HCEC 1CT (cell line): ENCODE results near the gene RANBP17.
"Not testable (repeated sequence)": the region's sequence is repeated elsewhere in the genome, so short reads cannot be mapped to it uniquely, and the experiment has no call there.

Experiments
- DNase-seq: peaks from one replicate; pipeline ENCODE4 v3.0.0-alpha.2; 2017

The RANBP17 gene

DNA sequence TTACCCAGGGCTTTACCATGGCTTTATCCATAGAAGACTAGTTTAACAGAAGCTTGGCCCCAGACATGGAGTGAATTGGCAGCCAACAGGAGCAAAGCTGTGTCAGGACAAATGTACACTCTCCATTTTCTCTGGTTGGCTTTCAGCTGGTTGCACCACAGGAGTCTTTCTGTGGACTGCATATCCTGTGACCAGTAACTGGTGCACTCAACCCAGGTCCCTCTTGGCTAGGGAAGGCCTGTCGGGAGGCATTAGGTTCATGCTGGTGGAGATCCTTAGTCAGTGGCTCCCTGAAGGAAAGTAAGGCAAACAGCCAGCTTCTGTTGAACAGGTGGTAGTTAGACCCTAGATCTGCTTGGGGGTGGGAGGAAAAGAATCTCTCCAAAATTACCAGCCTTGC lies 300.3 kb downstream of the RANBP17 start:
- no peak for DNase-seq

GRCh38 chr5:171162596-171162995 lies 300.8 kb downstream of the RANBP17 start:
- DNase-seq = no peak

- DNase-seq = no peak
These were observed 304.9 kb downstream of the RANBP17 start for GRCh38 chr5:171166766-171167165.

- DNase-seq = no peak
These were observed 306.4 kb downstream of the RANBP17 start for GRCh38 chr5:171168171-171168570.

DNA sequence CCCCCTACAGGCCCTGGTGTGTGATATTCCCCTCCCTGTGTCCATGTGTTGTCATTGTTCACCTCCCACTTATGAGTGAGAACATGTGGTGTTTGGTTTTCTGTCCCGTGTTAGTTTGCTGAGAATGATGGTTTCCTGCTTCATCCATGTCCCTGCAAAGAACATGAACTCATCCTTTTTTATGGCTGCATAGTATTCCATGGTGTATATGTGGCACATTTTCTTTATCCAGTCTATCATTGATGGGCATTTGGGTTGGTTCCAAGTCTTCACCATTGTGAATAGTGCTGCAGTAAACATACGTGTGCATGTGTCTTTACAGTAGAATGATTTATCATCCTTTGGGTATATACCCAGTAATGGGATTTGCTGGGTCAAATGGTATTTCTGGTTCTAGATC lies 313.1 kb downstream of the RANBP17 start:
- not testable (repeated sequence) for DNase-seq

DNA sequence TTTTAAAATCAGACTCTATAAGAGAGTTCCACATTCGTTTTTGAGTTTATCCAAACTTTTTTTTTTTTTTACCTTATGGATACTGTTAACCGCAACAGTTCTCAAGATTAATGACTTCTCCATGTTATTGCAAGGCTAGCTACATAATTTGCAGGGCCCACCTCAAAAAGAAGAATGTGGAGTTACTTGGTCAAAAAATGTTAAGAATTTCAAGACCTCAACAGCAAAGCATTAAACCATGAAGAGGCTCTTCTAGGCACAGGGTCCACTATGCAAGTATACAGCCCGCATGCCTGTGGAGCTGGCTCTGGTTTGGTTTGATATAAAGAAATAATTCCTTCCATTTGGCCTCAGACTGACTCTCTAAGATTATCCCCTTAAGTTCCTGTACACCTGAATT lies 313.9 kb downstream of the RANBP17 start:
- no peak for DNase-seq

- not testable (repeated sequence) for DNase-seq
These were observed 316.4 kb downstream of the RANBP17 start for GRCh38 chr5:171178190-171178589.

GRCh38 chr5:171188016-171188415 lies 326.2 kb downstream of the RANBP17 start:
- no peak for DNase-seq

GRCh38 chr5:171189442-171189841 lies 327.6 kb downstream of the RANBP17 start:
- no peak for DNase-seq

- DNase-seq = no peak
These were observed 330.3 kb downstream of the RANBP17 start for GRCh38 chr5:171192111-171192510.

DNA sequence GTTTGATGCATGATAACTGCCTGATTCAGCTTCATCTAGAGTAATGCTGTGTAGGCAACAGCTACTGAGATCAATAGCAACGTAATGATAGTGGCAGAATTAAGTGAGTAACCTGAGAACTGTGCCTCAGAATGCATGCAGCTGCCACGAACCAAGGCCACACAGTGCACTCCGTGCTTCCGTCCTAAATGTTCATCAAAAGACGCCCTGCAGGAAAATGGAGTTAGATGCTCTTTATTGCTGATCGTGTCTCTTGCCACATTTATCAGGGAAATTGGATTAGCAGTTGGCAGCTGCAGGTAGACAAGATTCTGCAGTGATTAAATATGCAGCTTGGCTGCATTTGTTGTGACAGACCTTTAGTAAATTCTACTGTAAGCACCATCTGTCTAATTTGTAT lies 339.5 kb downstream of the RANBP17 start:
- no peak for DNase-seq

DNA sequence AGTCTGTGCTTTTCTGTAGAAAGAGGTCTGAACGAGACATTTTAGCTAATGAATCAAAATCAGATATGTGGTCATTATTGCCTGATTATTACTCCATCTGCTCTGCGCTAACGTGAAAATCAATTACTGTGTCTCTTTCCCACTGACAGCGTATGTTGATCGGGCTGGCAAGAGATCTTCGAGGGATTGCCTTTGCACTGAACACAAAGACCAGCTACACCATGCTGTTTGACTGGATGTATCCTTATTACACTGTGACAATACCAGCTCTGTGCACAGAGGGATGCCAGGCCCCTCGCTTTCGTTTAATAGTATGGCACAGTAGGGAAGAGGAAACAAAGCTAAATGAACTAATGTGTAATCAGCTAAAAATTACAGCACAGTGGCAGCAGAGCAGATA lies 343.6 kb downstream of the RANBP17 start:
- DNase-seq = no peak

DNA sequence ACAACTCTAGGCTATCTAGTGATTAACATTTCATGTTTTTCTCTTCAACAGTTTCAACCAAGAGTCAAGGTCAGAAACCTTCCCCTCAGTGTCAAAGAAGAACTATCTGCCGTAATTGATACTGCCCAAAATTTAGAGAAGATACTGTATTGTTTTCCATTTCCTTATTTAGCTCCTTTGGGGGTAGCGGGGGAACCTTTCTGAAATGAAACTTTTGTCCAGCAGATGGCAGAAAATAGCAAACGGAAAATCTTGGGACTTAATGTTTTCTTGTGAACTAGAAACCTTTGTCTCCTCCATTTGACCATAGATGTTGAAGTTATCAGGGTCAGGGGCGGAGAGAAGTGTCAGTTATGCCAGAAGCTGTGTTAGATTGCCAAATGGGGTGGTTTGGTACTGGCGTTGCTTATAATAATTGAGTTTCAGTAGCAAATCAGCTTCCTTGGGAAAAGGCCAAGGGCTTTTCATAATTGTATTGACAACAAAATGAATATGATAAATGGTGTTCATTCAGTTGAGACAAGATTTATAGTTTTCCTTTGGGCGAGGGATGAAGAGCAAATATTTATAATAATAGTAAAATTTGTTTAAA lies 345.5 kb downstream of the RANBP17 start:
- peak; percentile 16 for DNase-seq

DNA sequence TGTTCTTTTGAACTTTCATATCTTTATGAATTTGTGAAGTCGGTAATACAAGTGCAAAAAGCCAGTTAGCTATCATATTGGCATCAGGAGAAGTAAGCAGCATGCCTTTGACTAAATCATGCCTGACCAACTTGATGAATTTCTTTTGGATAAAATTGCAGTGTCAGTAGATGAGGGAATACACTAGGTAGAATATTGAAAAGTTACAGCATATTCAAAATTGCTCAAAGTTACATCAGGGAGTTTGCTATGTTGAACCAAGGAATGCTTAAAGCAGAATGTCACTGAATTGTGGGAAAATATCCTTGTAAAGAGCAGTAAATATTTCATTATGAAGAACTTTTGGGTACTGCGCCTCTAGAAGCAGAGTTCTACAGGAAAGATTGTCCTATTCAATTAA lies 360.1 kb downstream of the RANBP17 start:
- no peak for DNase-seq

DNA sequence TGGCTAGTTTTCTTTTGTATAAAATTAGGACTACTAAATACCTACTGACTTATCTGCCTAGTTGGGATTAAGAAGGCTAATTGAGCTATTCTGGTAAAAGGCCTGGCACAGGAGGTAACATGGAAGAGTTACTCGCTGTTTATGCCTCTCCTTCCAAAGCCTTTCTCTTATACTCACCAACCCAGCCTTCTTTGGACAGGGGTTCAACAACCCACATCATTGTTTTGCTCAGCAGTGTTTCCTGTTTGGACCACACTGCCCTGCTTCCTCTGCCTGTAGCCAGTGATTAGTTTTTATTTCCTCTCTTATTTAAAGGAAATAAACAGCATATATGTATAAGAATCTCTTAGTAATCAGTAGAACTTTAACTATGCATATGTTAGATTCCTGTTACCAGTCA lies 362.1 kb downstream of the RANBP17 start:
- no peak for DNase-seq

GRCh38 chr5:171226096-171226754 lies 364.4 kb downstream of the RANBP17 start:
- no peak for DNase-seq

DNA sequence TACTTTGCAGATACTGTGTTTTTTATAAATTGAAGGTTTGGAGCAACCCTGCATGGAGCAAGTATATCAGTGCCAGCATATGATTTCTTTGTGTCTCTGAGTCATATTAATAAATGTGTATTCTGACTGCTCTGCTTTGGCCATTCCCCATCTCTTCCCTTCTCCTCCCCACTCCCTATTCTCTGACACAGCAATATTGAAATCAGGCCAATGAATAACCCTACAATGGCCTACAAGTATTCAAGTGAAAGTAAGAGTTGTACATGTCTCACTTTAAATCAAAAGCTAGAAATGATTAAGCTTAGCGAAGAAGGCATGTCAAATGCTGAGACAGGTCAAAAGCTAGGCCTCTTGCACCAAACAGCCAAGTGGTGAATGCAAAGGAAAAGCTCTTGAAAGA lies 365.0 kb downstream of the RANBP17 start:
- no peak for DNase-seq

- no peak for DNase-seq
These were observed 374.8 kb downstream of the RANBP17 start for GRCh38 chr5:171236651-171237050.

DNA sequence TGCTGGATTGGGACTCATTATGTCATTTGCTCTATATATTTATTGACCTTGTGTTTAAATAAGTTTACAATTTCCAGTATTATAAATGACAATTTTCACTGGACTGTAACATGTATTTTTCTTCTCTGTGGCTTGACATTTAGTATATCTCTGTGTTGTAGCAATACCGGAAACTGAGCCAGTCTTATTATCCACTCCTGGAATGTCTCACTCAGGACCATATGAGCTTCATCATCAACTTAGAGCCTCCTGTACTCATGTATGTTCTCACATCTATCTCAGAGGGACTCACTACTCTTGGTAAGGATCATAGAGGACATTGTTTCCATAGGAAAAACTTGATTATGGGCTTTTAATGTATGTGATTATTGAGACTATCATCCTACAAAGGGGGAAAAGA lies 380.7 kb downstream of the RANBP17 start:
- DNase-seq = no peak

DNA sequence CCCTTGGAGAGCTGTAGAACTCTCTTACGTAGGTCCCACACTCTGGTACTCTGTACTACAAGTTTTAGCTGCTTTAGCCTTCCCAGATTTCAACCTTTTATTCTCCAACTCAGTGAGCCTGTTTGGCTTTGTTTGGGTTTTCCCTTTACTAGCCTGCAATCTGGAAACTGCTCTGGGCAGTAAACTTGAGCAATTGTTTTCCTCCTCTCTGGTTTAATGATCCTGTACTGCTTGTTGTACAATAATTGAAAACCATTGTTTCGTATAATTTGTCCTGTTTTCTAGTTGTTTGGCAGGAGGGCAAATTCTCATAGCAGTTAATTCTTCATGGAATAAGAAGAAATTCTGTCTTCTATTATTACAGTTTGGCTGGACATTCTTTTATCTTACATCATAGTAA lies 384.4 kb downstream of the RANBP17 start:
- no peak for DNase-seq

GRCh38 chr5:171249460-171249859 lies 387.6 kb downstream of the RANBP17 start:
- no peak for DNase-seq

DNA sequence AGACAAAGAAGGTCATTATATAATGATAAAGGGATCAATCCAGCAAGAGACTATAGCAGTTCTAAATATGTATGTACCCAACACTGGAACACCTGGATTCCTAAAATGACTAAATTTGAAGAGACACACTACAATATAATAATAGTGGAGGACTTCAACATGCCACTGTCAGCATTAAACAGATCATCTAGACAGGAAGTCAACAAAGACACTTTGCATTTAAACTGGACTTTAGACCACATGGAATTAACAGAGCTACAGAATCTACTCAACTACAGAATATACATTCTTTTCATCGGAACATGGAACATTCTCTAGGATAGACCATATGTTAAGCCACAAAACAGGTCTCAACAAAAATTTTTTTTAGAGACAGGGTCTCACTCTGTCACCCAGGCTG lies 388.9 kb downstream of the RANBP17 start:
- no peak for DNase-seq

DNA sequence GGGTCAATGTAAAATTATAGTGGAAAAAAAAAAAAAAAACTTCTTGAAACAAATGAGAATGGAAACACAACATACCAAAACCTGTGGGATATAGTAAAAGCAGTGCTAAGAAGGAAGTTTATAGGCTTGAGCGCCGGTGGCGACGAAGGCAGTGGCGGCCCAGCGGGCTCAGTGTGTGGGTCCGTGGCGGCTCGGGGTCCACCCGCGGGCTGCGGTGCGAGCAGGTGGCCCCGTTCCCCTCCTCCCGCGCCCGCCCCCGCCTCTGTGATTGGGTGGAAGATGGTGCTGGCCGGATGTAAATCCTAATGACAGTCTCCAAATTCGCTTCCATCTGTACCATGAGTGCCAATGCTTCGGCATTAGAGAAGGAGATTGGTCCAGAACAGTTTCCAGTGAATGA lies 389.7 kb downstream of the RANBP17 start:
- DNase-seq = no peak

GRCh38 chr5:171252674-171253073 lies 390.9 kb downstream of the RANBP17 start:
- no peak for DNase-seq

GRCh38 chr5:171258737-171259415 lies 397.1 kb downstream of the RANBP17 start:
- no peak for DNase-seq
